HG03521 (cell line): ENCODE data around the gene PARD3.
"Not testable (repeated sequence)": the region's sequence is repeated elsewhere in the genome, so short reads cannot be mapped to it uniquely, and the experiment has no call there.

Source experiments
- ATAC-seq: cut with Tn5 transposase; IDR thresholded peaks from one replicate; pipeline ENCODE4 v1.9.1; 2021; ENCODE audit warnings: mild to moderate bottlenecking, moderate library complexity; ENCODE audit not compliant: unreplicated experiment

Gene PARD3

DNA sequence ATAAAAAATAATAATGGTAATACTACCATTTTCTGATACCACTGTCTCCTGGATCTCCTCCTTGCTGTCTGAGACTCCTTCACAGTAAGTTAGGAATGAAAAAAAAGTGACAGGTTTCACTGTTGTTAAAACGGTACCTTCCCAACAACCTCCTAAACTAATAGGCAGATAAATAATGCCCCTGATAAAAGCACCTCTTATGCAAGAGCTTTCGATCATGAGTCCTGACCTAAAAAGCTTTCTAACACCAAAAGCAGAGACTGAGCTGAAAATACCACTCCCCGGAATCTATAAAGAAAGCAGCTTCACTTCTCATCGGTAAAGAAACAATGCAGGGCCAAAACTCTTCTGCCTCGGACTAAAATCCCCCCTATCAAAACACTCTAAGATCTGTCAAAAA is 14.5 kb downstream of the PARD3 start:
- no peak for ATAC-seq

DNA sequence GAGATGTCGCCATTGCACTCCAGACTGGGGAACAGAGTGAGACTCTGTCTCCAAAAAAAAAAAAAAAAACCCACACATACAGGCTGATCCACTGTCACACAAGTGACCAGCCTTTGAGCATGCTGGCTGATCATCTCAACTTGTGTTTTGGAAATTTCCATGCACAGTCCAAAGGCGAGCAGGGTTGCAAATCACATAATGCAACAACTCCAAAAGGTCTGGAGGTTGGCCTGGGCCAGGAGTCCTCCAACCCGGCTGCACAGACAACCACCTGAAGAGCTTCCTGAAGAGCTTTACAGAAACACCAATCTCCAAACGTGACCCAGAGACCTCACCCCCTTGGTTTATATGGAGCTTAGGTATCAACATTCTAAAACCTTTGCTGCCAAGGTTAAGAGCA is 16.4 kb downstream of the PARD3 start:
- ATAC-seq, result no peak

DNA sequence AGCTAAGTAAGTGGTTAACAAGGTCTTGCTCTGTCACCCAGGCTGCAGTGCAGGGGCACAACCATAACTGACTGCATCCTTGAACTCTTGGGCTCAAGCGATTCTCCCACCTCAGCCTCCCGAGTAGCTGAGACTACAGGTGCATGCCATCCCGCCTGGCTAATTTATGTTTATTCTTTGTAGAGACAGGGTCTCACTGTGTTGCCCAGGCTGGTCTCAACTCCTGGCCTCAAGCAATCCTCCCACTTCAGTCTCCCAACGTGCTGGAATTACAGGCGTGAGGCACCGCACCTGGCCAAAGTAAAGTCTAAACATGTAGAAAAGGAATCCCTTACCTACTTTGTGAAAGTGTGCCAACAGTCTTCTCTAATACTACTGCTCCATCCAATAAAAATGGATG is 17.9 kb downstream of the PARD3 start:
- ATAC-seq, result no peak

DNA sequence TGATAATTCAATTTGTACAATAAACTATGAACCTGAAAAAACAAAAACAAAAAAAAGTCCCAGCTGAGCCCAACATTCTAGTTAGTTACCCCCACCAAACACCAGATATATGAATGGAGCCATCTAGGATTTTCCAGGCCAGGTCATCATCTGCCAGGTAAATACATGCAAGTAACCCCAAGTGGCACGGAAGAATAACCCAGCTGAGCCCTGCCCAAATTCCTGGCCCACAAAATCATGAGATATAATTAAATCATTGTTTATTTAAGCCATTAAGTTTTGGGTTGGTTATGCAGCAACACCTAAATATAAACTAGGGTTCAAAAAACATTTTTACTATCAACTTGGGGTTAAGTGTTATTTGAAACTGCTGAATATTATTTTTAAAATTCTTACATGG is 19.0 kb downstream of the PARD3 start:
- no peak for ATAC-seq

DNA sequence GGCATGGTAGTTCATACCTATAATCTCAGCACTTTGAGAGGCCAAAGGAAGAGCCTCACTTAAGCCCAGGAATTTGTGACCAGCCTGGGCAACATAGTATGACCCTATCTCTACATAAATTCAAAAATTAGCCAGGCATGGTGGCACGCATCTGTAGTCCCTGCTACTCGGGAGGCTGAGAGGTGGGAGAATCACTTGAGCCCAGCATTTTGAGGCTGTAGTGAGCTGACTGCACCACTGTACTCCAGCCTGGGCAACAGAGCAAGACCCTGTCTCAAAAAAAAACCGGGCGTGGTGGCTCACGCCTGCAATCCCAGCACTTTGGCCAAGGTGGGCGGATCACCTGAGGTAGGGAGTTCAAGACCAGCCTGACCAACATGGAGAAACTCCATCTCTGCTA is 19.8 kb downstream of the PARD3 start:
- no peak for ATAC-seq

DNA sequence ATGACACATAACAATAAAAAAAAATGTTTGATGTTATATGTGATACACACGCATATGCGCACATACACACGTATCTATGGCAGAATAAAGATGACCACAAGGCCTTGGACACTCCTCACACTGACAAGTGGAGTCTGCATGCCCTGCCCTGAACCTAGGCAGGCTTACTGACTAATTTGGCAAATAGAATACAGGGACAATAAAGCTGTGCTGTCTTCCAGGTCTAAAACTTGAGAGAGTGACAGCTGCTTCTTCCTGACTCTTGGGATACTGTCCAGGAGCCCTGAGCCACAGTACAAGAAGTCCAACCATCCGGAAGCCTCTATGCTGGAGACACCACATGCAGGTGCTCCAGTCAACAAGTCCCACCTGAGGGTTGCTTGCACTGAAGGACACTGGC is 20.3 kb downstream of the PARD3 start:
- ATAC-seq, result no peak

DNA sequence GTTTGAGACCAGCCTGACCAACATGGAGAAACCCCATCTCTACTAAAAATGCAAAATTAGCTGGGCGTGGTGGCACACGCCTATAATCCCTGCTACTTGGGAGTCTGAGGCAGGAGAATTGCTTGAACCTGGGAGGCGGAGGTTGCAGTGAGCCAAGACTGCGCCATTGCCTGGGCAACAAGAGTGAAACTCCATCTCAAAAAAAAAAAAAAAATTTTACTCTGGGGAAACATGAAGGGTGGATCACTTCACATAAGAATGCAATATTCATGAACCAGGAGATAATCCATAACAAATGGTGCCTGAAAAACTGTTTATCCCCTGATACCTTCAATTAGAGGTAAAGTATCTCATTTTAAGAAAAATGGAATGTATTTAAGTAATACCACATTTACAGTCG is 21.5 kb downstream of the PARD3 start:
- not testable (repeated sequence) for ATAC-seq

DNA sequence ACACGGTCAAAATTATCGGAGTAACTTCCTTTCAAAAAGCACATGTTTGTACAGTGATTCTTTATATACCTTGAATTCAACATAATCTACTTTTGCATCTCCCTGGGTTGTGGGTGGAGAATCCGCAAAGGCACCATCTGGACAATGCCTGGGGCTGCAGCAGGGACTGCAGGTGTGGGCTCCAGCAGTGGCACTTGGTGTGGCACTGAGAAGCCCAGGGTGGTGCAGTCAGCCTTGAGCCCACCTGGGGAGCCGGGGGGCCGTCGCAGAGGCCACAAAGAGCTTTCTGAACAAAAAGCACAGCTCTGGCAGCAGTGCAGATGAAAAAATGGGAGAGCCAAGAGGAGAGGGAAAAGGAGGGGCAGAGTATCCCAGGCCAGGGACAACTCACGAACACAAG is 22.2 kb downstream of the PARD3 start:
- ATAC-seq, result no peak

DNA sequence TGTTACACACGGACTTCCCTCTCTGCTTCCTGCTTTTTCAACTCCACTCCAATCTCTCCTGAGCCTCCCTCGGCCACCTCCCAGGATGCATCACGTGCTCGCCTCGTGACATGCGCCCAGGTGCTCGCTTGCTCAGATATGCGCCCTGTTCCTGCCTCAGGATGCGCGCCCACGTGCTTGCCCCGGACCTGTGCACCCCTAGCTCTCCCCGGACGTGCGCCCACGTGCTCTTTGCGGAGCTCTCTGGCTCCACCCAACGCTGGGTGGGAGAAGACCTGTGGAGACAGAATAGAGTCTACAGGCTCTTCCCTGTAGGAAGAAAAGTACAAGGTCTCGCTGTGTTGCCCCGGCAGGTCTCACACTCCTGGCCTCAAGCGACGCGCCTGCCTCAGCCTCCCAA is 23.1 kb downstream of the PARD3 start:
- no peak for ATAC-seq

DNA sequence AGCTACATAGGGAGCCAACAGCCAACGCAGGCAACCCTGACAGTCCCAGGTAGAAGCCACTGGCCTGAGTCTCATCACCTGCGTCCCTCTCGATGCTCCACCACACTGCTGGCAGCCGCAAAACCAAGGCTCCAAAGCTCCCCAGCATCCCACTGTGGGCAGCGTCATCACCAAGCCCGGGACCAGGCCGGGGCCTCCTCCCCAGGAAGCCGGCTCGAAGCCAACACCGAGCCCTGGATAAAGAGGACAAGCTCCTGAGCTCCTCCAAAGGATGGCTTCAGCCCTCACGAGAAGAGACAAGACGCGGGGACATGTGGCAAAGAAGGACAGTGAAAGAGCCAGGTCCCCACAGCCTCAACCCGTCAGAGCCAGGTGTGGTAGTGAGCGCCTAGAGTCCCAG is 23.9 kb downstream of the PARD3 start:
- ATAC-seq, result no peak

DNA sequence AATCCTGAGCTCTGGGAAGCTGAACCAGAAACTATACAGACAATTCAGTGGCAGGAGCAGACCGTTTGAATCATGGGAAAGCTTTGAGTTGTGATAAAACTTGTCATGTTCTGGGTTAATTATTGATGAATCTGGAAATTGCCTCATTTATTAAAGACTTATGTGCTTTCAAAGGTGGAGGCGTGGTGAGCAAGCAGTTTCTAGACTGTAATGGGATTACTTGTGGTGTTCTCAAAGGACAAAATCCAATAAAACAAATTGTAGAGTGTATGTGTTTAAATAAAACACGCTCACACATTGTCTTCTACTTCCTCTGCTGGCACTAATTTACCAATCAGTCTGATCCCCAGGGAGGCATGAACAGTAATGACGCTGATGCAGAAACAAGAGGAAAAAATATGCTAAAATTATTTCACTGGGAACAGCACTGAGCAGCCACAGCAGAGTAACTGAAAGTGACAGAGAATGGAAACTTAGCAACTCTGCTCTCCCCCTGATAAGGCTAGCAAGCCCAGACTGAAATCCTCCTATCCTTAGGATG is 25.1 kb downstream of the PARD3 start:
- ATAC-seq, result no peak

DNA sequence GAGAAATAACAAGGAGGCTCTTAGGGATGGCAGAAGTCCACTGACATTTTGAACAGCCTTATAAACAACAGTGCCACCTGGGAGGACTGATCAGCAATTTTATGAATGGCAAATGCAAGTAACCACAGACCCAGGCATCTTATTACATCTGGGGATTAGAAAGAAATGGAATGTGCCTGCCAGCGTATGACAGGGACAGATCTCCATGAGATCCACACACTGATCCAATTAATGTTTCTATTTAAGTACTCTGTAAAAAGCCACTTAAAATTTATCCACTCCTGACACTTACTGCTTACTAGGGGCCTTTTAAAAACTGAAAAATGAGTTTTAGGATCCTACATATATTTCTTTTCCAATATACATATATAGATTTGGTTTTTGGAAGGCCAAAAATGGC is 28.6 kb downstream of the PARD3 start:
- no peak for ATAC-seq

DNA sequence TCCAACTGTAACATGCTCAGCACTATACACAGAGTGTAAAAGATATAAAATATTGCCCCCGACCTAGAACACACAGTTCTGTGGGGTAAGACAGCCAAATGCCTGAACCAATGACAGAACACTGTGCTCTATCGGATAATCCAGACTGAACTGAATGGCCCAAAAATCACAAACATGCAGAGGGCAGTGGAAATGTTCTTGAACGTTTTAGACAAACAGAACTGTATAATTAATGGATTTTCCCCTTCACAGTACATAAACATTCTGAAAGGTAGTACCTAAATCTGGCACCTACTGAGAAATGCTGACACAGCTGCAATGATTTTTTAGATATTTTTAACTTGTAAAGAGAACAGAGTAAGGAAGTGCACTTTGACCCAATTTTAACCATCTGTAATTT is 33.4 kb downstream of the PARD3 start:
- no peak for ATAC-seq

DNA sequence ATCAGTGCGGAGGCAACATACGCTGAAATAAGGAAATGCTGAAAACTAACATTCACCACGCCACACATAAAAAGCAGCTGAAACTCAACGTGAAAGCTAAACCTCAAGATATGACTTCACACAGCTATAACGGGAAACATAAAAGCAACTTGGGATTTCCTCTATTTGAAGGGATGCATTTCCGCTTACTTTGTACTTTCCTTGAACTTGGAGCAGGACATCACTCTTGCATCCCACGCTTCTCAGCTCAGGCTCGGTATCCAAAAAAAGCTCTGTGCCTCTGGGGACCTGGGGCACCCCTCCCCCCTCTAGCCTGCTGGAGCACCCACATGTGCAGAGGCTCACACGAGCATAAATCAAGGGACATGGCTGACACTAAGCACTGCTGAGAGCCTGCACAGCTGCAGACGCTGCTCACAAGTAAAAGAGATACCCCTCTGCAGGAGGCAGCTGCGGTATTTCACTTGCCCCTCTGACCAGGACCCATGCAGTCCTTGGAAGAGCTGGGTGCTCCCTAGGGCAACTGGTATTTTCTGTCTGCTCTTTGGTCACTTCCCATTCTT is 34.2 kb downstream of the PARD3 start:
- no peak for ATAC-seq

DNA sequence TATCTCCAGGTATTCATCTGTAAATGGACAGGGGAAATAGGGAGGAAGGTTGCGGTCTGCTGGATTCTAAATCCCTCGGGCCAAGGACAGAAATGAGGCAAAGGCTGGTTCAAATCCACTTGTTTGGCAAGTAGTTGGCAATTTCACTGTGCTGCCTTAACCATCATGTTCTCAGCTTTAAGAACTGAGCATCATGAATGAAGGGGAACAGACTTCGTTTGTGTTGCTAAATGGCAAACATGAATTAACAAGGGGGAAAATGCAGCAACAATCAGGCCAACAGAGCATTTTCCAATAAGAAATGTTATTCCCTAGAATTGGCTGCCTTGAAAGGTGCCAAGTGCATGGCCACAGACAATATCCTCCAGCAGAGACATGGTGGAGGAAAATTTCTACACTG is 36.9 kb downstream of the PARD3 start:
- no peak for ATAC-seq

DNA sequence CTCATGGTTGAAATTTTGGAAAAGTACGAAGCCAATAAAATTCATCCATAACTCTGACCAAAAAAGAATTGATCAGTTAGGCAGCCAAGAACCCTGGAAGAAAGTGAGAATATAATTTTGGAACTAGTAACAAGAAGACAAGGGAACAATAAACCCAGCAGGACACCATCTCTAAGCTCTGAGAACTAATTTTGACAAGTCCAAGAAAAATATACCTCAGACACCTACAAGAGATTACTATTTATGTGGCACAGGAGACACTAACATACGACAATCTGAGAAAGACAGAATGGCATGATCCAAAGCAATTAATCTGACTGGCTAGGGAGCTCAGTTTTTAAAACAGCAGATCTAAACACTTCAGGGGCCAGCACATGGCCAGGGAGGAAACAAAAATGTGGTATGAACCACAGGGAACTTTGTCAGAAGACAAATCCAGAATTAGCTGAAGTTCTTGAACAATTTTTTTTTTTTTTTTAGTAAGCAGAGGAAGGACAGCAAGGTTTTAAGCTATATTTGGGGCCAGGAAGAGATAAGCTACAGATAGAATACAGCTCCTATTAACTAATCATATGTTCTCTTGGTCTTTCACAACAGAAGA is 38.9 kb downstream of the PARD3 start:
- no peak for ATAC-seq

DNA sequence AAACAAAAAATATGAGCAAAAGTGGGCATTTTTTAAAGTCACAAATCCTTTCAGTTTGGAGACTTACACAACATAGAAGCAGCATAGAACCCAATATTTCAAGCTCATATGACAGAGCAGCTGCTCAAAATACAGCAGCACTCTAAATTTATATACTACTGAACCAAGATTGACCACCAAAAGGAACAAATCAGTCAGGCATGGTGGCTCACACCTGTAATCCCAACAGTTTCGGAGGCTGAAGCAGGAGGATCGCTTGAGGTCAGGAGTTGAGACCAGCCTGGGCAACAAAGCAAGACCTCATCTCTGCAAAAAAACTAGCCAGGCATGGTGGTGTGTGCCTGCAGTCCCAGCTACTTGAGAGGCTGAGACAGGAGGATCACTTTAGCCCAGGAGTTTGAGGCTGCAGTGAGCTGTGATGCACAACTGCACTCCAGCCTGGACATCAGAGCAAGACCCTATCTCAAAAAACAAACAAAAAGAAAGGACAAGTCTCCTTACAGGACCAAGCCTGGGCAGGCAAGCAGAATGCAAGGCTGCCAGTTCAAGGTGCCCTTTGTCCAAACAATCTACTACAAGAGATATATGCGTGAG is 40.0 kb downstream of the PARD3 start:
- ATAC-seq, result no peak

DNA sequence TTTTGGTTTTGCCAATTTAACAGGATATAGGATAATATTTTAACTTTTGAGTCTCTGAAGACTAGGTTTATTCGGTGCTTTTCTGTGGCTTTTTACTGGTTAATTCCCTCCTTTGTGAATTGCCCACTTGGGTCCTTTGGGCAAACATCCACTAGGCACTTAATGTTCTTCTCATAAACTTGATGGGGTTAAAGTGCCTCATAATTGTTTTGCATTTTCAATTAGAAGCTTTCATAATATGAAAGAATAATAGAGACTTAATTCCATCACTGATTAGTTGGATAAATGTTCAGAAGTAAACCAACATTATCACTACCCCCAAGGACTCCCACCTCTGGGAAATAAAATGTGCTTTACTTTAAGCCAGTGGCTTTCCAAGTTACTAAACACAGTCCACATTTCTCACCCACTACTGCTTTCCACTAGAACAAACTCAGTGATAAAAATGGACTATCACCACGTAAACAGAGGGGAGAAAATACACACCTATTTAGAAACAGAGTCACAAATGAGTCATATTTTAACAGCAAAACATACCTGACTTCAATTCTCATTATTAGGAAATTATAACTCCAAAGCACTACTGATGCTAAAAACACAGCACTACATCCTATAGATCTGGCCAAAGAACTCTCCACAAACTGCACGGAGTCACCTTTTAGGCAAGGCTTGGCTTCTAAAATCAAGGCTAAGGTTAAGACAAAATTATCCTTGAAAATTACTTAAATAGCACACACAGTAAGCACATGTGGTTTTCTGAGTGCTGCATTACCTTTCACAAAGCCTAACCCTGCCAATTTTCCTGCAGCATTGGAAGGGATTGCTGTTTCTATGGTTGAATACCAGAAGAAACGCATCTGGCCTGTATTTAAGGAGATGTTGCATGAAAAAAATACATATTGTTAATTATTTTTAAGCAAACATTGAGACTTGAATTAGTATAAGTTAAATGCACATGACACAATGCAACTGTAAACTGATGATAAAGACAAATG is 41.2 kb downstream of the PARD3 start:
- ATAC-seq, result no peak

DNA sequence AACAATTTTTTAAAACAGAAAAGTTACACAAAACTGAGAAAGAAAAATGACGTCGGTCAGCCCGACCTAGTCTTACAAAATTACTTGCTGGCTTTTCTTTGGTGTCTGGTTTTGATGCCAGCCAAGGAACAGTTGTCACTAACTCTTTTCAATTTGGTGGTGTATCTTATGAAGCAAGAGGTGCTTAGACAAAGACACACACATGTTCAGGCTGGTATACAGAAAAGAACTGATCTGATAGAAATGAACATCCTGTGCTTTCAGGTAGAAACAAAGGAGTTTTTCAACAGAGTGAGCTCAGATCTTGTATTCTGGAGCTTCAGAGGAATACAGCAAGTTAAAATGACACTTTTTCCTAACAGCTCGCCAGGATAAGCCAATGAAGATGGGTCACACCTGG is 43.6 kb downstream of the PARD3 start:
- no peak for ATAC-seq

DNA sequence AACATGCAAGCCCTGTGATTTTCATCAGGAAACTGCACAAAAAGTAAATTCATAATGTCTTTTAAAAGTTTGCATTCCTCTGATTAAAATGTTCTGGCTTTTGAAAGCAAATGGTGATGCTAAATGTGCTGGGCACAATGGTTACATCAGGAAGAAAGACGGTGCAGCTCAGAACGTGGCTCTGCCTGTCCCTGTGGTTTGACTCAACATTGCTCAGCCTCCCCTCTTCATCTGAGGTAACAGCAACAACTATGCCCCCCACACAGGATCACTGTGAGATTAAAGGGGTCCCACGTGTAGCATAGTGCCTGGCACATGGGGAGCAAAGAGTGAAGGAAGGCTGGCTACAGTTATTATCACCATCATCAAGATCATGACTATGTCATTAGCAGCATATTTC is 44.0 kb downstream of the PARD3 start:
- no peak for ATAC-seq

DNA sequence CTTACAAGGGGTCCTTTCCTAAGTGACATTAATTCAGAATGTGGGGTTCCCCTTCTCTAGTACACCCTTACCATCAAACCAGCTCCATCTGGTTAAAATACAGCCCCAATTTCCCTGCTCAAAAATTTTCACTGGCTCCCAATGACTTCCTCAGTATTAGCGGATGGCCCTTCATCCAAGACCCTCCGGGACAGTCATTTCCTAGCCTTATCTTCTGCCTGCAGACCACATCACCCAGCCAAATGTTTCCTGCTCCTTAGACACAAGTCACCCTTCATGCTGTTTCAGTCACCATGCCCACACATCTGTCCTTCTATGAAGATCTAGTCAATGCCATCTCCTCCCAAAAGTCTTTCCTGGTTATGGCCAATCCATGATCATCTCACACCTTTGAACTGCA is 45.2 kb downstream of the PARD3 start:
- no peak for ATAC-seq

DNA sequence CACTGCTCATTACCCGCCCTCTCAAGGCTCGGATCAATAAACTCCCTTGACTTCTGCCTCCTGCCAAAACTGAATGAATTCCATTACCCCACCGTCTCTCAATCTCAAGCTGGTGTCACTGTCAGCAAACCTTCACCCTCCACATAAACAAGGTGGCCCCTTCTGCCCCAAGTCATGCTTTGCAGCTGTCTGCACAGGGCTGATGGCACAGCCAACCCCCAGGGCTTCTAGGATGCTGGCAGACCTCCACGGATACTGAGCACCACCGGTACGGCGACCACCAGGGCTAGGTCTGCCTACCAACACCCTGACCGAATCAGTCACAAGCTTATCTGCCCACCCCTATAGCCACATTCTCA is 46.1 kb downstream of the PARD3 start:
- no peak for ATAC-seq
